HEK293 (cell line): ENCODE data around the gene INSYN2A.

Source experiments
- ZNF138 ChIP-seq: fragments of 450-650 bp; formaldehyde crosslinking; IDR thresholded peaks from 2 replicates; pipeline ENCODE4 v1.5.1; 2016; ENCODE audit warnings: missing biosample characterization, missing genetic modification characterization, borderline replicate concordance
- ZNF549 ChIP-seq: fragments of 450-650 bp; IDR thresholded peaks from 2 replicates; pipeline ENCODE4 v1.5.1; 2018; ENCODE audit warnings: missing biosample characterization, missing genetic modification characterization, mild to moderate bottlenecking, inconsistent platforms, moderate library complexity
- ZNF660 ChIP-seq: fragments of 450-650 bp; IDR thresholded peaks from 2 replicates; pipeline ENCODE4 v1.5.1; 2018; ENCODE audit warnings: missing biosample characterization, mild to moderate bottlenecking, missing genetic modification characterization
- TF ChIP-seq, protein P1 (sequence below): fragments of 450-650 bp; formaldehyde crosslinking; IDR thresholded peaks from 2 replicates; pipeline ENCODE4 v1.5.1; 2016; ENCODE audit warnings: missing biosample characterization, missing genetic modification characterization, borderline replicate concordance
- TF ChIP-seq, protein P2 (sequence below): fragments of 450-650 bp; formaldehyde crosslinking; IDR thresholded peaks from 2 replicates; pipeline ENCODE4 v1.5.1; 2016; ENCODE audit warnings: missing biosample characterization, missing genetic modification characterization

DNA sequence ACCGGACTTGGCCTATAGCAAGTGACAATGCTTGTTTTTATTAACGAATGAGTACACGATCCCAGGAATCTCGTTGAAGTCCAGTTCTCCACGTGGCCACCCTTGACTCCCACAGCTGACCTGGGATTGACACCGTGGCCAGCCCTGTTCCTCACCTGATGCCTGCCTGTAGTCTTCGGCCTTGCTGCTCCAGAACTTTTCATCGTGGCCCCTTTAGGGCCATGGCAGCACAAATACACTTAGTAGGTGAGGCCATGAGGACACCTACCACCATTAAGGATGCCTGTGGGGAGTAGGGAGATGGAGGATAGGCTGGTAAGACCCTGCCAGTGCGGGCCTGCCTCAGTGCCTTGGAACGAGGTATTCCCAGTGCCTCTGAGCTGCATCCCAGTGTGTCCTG, 30.6 kb upstream of the INSYN2A start:
- TF ChIP-seq, protein P1, sequence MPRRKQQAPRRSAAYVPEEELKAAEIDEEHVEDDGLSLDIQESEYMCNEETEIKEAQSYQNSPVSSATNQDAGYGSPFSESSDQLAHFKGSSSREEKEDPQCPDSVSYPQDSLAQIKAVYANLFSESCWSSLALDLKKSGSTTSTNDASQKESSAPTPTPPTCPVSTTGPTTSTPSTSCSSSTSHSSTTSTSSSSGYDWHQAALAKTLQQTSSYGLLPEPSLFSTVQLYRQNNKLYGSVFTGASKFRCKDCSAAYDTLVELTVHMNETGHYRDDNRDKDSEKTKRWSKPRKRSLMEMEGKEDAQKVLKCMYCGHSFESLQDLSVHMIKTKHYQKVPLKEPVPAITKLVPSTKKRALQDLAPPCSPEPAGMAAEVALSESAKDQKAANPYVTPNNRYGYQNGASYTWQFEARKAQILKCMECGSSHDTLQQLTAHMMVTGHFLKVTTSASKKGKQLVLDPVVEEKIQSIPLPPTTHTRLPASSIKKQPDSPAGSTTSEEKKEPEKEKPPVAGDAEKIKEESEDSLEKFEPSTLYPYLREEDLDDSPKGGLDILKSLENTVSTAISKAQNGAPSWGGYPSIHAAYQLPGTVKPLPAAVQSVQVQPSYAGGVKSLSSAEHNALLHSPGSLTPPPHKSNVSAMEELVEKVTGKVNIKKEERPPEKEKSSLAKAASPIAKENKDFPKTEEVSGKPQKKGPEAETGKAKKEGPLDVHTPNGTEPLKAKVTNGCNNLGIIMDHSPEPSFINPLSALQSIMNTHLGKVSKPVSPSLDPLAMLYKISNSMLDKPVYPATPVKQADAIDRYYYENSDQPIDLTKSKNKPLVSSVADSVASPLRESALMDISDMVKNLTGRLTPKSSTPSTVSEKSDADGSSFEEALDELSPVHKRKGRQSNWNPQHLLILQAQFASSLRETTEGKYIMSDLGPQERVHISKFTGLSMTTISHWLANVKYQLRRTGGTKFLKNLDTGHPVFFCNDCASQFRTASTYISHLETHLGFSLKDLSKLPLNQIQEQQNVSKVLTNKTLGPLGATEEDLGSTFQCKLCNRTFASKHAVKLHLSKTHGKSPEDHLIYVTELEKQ (tag by site-specific recombination): no peak
- no peak for TF ChIP-seq ZNF549
- TF ChIP-seq, protein P2, sequence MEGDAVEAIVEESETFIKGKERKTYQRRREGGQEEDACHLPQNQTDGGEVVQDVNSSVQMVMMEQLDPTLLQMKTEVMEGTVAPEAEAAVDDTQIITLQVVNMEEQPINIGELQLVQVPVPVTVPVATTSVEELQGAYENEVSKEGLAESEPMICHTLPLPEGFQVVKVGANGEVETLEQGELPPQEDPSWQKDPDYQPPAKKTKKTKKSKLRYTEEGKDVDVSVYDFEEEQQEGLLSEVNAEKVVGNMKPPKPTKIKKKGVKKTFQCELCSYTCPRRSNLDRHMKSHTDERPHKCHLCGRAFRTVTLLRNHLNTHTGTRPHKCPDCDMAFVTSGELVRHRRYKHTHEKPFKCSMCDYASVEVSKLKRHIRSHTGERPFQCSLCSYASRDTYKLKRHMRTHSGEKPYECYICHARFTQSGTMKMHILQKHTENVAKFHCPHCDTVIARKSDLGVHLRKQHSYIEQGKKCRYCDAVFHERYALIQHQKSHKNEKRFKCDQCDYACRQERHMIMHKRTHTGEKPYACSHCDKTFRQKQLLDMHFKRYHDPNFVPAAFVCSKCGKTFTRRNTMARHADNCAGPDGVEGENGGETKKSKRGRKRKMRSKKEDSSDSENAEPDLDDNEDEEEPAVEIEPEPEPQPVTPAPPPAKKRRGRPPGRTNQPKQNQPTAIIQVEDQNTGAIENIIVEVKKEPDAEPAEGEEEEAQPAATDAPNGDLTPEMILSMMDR (tag by site-specific recombination): no peak
- no peak for TF ChIP-seq ZNF660 (tag by site-specific recombination)
- no peak for TF ChIP-seq ZNF138 (tag by site-specific recombination)
